K562 (cell line): ENCODE results near the gene PRR7. TPM values are rescaled to one million over a fixed set of nuclear protein-coding genes. Genes with fewer than 3 reads are reported as not detected.

ENCODE experiments used
- ATAC-seq: fragments of 200-7000 bp; cut with Tn5 transposase; 3 replicates; pipeline ENCODE4 v1.9.1; 2020; ENCODE audit warnings: moderate library complexity
- BruUV-seq: library from RNA; stranded (reverse); fragments of 400-500 nt; replicated peaks from 2 replicates; lab custom pipeline; 2021; lab: Mats Ljungman, UMichigan
- CTCF ChIA-PET: fragments of 300-600 bp; formaldehyde crosslinking; extraction: SDS; loops from one replicate; lab custom pipeline; 2021; ENCODE audit warnings: low intra/inter-chr PET ratio; lab: Yijun Ruan, JAX
- POLR2A ChIA-PET: fragments of 300-600, 350-650 bp; sonication (Branson Sonifier 250); formaldehyde crosslinking; extraction: SDS; loops from one replicate; lab custom pipeline; 2021; ENCODE audit warnings: antibody characterized with exemption, inconsistent platforms; lab: Yijun Ruan, JAX
- DNase-seq, 4 experiments: peaks; one replicate each; pipeline versions ENCODE4 v3.0.0 to v3.0.0-alpha.2; 2011 to 2018; ENCODE audit warnings: low spot score in 3 of 4, mixed read lengths in 3 of 4; ENCODE audit errors: extremely low read depth in 1 of 4
- FAIRE-seq: peaks from 2 replicates; lab custom pipeline; 2011; peaks lifted over from hg19 to GRCh38; lab: Jason Lieb, UNC
- H2AFZ ChIP-seq: 2 replicates; pipeline ENCODE4 v1.6.0; 2011; ENCODE audit warnings: low read depth, low read length, control low read depth, inconsistent platforms
- H3K27ac ChIP-seq: fragments of 200-600 bp; 3 replicates; pipeline ENCODE4 v1.8.0; 2011; ENCODE audit warnings: low read depth, mild to moderate bottlenecking, control low read depth, inconsistent platforms, low read length, moderate library complexity, mixed read lengths; ENCODE audit errors: extremely low read depth
- H3K27me3 ChIP-seq, 2 experiments: fragments of 300-600 bp in 1 of 2; 2 replicates in 1 of 2; 3 replicates in 1 of 2; pipeline versions ENCODE4 v1.6.0 to v1.8.0; 2011; ENCODE audit warnings: inconsistent platforms in 2 of 2, low read length in 2 of 2, mild to moderate bottlenecking in 1 of 2, mixed read lengths in 1 of 2, moderate library complexity in 1 of 2; ENCODE audit not compliant: control insufficient read depth in 2 of 2, insufficient read depth in 2 of 2
- H3K36me3 ChIP-seq: fragments of 300-600 bp; 3 replicates; pipeline ENCODE4 v1.8.0; 2011; ENCODE audit warnings: mild to moderate bottlenecking, low read length, inconsistent platforms; ENCODE audit not compliant: control insufficient read depth, insufficient read depth
- H3K4me1 ChIP-seq, 2 experiments: fragments of 200-600 bp in 1 of 2; replicated peaks in 1 of 2; 2 replicates in 1 of 2; 3 replicates in 1 of 2; pipeline versions ENCODE4 v1.5.1 to v1.8.0; 2011; ENCODE audit warnings: inconsistent platforms in 2 of 2, low read length in 2 of 2, mild to moderate bottlenecking in 1 of 2, mixed read lengths in 1 of 2, moderate library complexity in 1 of 2; ENCODE audit not compliant: control insufficient read depth in 2 of 2, insufficient read depth in 2 of 2
- H3K4me2 ChIP-seq: 2 replicates; pipeline ENCODE4 v1.6.1; 2011; ENCODE audit warnings: low read length, control low read depth, inconsistent platforms, mixed read lengths; ENCODE audit not compliant: insufficient read depth
- H3K4me3 ChIP-seq: fragments of 200-600 bp; sonication (generic), shearing (Covaris generic); 2 replicates; pipeline ENCODE4 v1.5.1; 2016; ENCODE audit warnings: control low read depth, inconsistent platforms
- H3K79me2 ChIP-seq: fragments of 200-600 bp; 3 replicates; pipeline ENCODE4 v1.8.0; 2011; ENCODE audit warnings: low read length, inconsistent platforms; ENCODE audit not compliant: control insufficient read depth, insufficient read depth
- H3K9ac ChIP-seq, 2 experiments: 2 replicates each; pipeline versions ENCODE4 v1.6.0 to v1.6.1; 2011; ENCODE audit warnings: low read depth in 2 of 2, low read length in 2 of 2, control low read depth in 1 of 2, inconsistent platforms in 1 of 2, mild to moderate bottlenecking in 1 of 2, mixed read lengths in 1 of 2; ENCODE audit not compliant: insufficient read depth in 1 of 2
- H3K9me1 ChIP-seq: one replicate; pipeline ENCODE4 v1.6.0; 2011; ENCODE audit warnings: inconsistent platforms, mild to moderate bottlenecking, low read length, moderate library complexity; ENCODE audit not compliant: control insufficient read depth, insufficient read depth
- H3K9me3 ChIP-seq: replicated peaks from 2 replicates; pipeline ENCODE4 v1.5.1; 2011; ENCODE audit warnings: low read depth, low read length, inconsistent platforms; ENCODE audit not compliant: control insufficient read depth, insufficient read depth
- H4K20me1 ChIP-seq: replicated peaks from 2 replicates; pipeline ENCODE4 v1.6.1; 2011; ENCODE audit warnings: low read length, inconsistent platforms, mixed read lengths; ENCODE audit not compliant: control insufficient read depth, insufficient read depth
- BACH1 ChIP-seq: fragments of 200-800 bp; sonication (Bioruptor generic); IDR thresholded peaks from 2 replicates; pipeline ENCODE4 v1.6.1; 2016; ENCODE audit warnings: missing genetic modification characterization, missing compliant biosample characterization
- ELF4 ChIP-seq: fragments of 450-650 bp; formaldehyde crosslinking; IDR thresholded peaks from 2 replicates; pipeline ENCODE4 v1.4.0; 2022; ENCODE audit warnings: missing genetic modification characterization
- EP400 ChIP-seq: fragments of 450-650 bp; IDR thresholded peaks from 2 replicates; pipeline ENCODE4 v1.6.1; 2017; ENCODE audit warnings: antibody characterized with exemption, mild to moderate bottlenecking, moderate library complexity
- GATAD2A ChIP-seq: fragments of 450-650 bp; IDR thresholded peaks from 2 replicates; pipeline ENCODE4 v1.6.1; 2017
- HNRNPLL ChIP-seq: fragments of 200-400 bp; formaldehyde crosslinking; IDR thresholded peaks from 2 replicates; pipeline ENCODE4 v1.6.1; 2017; ENCODE audit warnings: low read length, low read depth, mild to moderate bottlenecking; ENCODE audit not compliant: poor library complexity, severe bottlenecking
- JUND ChIP-seq, 2 experiments: IDR thresholded peaks; 2 replicates in 1 of 2; 3 replicates in 1 of 2; pipeline ENCODE4 v1.6.1; 2011; ENCODE audit warnings: borderline replicate concordance in 2 of 2, low read depth in 2 of 2, low read length in 2 of 2, improper control_type of control experiment in 1 of 2, missing biosample characterization in 1 of 2, missing genetic modification characterization in 1 of 2, missing genetic modification reagents in 1 of 2
- MAZ ChIP-seq, 2 experiments: fragments of 450-650 bp in 1 of 2; sonication (generic) in 1 of 2; formaldehyde crosslinking; IDR thresholded peaks in 1 of 2; conservative IDR thresholded peaks in 1 of 2; 2 replicates each; pipeline versions ENCODE4 v1.4.0 to v1.5.0; 2020; ENCODE audit warnings: mild to moderate bottlenecking in 1 of 2, missing genetic modification reagents in 1 of 2
- SMARCA4 ChIP-seq: fragments of 450-650 bp; IDR thresholded peaks from 2 replicates; pipeline ENCODE4 v1.6.1; 2016
- SMC3 ChIP-seq: conservative IDR thresholded peaks from 2 replicates; pipeline ENCODE4 v1.6.1; 2011; ENCODE audit warnings: low read depth, low read length, improper control_type of control experiment; ENCODE audit not compliant: insufficient read depth
- SP1 ChIP-seq: sonication (generic); formaldehyde crosslinking; IDR thresholded peaks from 2 replicates; pipeline ENCODE4 v1.8.1; 2022; ENCODE audit warnings: mild to moderate bottlenecking, missing genetic modification reagents
- SRSF1 ChIP-seq: fragments of 200-400 bp; formaldehyde crosslinking; IDR thresholded peaks from 2 replicates; pipeline ENCODE4 v1.6.1; 2017; ENCODE audit warnings: mild to moderate bottlenecking, low read depth, low read length, moderate library complexity
- TCF7 ChIP-seq: sonication (generic); IDR thresholded peaks from 2 replicates; pipeline ENCODE4 v1.6.1; 2016; ENCODE audit warnings: antibody characterized with exemption, borderline replicate concordance
- XRCC5 ChIP-seq: fragments of 200-400 bp; formaldehyde crosslinking; IDR thresholded peaks from 2 replicates; pipeline ENCODE4 v1.6.1; 2017; ENCODE audit warnings: low read depth, mild to moderate bottlenecking, low read length
- ZNF507 ChIP-seq: conservative IDR thresholded peaks from 2 replicates; pipeline ENCODE4 v1.6.1; 2017; ENCODE audit warnings: missing genetic modification characterization, missing compliant biosample characterization
- ZNF766 ChIP-seq: fragments of 200-800 bp; sonication (Bioruptor generic); conservative IDR thresholded peaks from 2 replicates; pipeline ENCODE4 v1.6.1; 2016; ENCODE audit warnings: missing genetic modification characterization, missing compliant biosample characterization
- WGBS: fragments of 100-300 bp; shearing (Covaris generic); methylation state at CpG from one replicate; pipeline ENCODE4 v1.1.6; 2016; ENCODE audit warnings: low coverage, mixed read lengths; ENCODE audit not compliant: insufficient coverage; ENCODE audit errors: missing lambda C conversion rate; 5-methylcytosine and 5-hydroxymethylcytosine counted together
- in situ Hi-C: fragments of 300-500 bp; cut with MboI; formaldehyde crosslinking; loops from 4 replicates; pipeline ENCODE4 v1.15.0; 2018; ENCODE audit warnings: inconsistent platforms, mixed read lengths
- intact Hi-C: fragments of 100-400 bp; cut with micrococcal nuclease; formaldehyde crosslinking; loops from 2 replicates; pipeline ENCODE4 v1.14.2; 2022
- polyA plus RNA-seq, 8 experiments: library from polyadenylated mRNA; depleted of rRNA in 4 of 8; stranded (reverse) in 5 of 8; unstranded in 3 of 8; fragments of >200 nt; fragmentation: Nextera tagmentation in 2 of 8; fragmentation: Illumina TruSeq in 1 of 8; extraction: Ambion mirVana in 2 of 8; extraction: Trizol in 1 of 8; gene quantifications; 2 replicates each; pipeline versions ENCODE4 v1.2.1 to v1.2.3, GENCODE V29; 2011 to 2014; ENCODE audit warnings: inconsistent platforms in 1 of 8, missing spikeins in 1 of 8
- total RNA-seq, 7 experiments: library from RNA; depleted of rRNA in 6 of 7; stranded (reverse); fragments of >200 nt in 6 of 7; fragmentation: Illumina TruSeq in 2 of 7; extraction: Trizol in 2 of 7; gene quantifications; 2 replicates each; pipeline versions ENCODE4 v1.2.1 to v1.2.3, GENCODE V29; 2011 to 2021; ENCODE audit warnings: low replicate concordance in 1 of 7
- TF ChIP-seq, protein P1 (sequence below): fragments of 450-650 bp; conservative IDR thresholded peaks from 2 replicates; pipeline ENCODE4 v1.6.1; 2016; ENCODE audit warnings: missing genetic modification characterization, low read depth, mild to moderate bottlenecking, control low read depth, missing compliant biosample characterization
- TF ChIP-seq, protein P2 (sequence below): fragments of 450-650 bp; IDR thresholded peaks from 2 replicates; pipeline ENCODE4 v1.6.1; 2016; ENCODE audit warnings: antibody characterized with exemption

The PRR7 gene
- total and polyA plus RNA-seq, 9 of the 15 experiments (the other 6 are each of a cell fraction or from before 2014, with no cell fraction given) = 0.80 to 11.3 (median 10.4) TPM; not detected in 4

DNA sequence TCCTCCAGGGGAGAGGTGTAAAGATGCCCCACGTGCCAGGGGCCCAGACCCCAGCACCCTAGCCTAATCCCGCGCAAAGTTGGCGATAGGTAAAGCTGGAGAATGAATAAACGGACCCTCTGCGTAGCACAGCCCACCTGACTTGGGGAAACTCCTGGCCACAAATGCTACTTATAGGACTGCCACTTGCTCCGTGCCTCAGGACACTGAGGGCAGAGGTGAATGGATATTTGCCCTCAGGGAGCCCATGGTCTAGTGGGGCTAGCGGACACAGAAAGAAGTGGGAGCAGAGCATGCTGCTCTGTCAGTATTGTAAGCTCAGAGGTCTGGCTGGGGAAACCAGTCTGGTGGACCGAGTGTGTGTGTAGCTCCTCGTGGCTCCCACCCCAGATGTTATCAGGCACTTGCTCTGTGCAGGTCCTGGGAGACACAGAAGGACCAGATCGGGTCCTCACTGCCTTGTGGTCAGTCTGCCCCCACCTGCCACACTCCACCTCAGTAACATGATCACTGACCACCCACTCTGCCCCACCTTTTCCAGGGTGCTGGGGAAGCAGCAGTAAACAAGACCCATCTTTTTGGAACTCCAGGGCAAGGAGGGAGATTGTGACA is 19.3 kb upstream of the PRR7 start (continued):
- TF ChIP-seq, protein P1, sequence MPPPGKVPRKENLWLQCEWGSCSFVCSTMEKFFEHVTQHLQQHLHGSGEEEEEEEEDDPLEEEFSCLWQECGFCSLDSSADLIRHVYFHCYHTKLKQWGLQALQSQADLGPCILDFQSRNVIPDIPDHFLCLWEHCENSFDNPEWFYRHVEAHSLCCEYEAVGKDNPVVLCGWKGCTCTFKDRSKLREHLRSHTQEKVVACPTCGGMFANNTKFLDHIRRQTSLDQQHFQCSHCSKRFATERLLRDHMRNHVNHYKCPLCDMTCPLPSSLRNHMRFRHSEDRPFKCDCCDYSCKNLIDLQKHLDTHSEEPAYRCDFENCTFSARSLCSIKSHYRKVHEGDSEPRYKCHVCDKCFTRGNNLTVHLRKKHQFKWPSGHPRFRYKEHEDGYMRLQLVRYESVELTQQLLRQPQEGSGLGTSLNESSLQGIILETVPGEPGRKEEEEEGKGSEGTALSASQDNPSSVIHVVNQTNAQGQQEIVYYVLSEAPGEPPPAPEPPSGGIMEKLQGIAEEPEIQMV (tag) = no peak
- TF ChIP-seq ELF4 (CRISPR knock-in tag) (no peak), SMC3 (no peak), ZNF507 (tag) (no peak), XRCC5 (no peak), SRSF1 (no peak), SMARCA4 (no peak), SP1 (CRISPR knock-in tag) (no peak; the same call in 1 of the 2 replicates)

DNA sequence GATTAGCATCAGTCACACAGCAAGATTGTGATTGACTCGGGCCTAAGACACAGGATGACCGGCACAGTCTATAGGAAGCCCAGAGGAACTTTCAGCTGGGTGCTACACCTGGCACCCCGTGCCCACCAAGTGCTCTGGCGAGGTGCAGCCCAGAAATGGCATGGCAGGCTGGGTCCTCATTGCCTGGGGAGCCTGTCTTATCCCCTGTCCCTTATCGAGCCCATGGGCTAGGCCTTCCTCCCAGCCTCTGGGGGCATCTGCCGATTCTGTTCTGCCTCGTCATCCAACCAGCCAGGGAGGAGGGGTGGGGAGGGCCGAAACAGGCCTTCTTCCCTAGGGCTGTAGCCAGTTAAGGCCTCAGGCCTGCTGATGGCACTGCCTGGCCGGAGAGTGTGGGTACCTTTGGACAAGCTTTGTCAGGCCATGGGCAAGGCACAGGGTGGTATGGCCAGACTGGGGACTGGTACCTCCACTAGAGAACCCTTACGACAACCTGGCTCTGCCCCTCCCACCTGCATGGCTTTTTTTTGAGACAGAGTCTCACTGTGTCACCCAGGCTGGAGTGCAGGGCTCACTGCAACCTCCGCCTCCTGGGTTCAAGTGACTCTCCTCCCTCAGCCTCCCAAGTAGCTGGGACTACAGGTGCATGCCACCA is 18.6 kb upstream of the PRR7 start:
- H3K27ac ChIP-seq = peak overlapping the region; percentile 98
- BruUV-seq = no TSS peak
- in situ Hi-C loops (no loop called here), intact Hi-C loops (loop anchor here (2.0 kb wide), 1 partner anchor 27 kb away; no protein-coding TSS in a partner anchor)
- peaks cover 30 to 73% of the 10 kb centered on the region in 2 experiments for H3K4me1 ChIP-seq
- peak overlapping the region; percentile 98 for H3K4me2 ChIP-seq
- H3K79me2 ChIP-seq = peaks cover 50% of the 10 kb centered on the region
- FAIRE-seq (peak; percentile 97), DNase-seq (peak; percentile 59 to 89 (median 73)), ATAC-seq (peak; percentile 70)
- H3K9me1 ChIP-seq = no peaks in the 10 kb centered on the region
- no peaks in the 10 kb centered on the region for H3K27me3 ChIP-seq
- no peaks in the 10 kb centered on the region for H3K9me3 ChIP-seq
- WGBS = 10% methylated on average over 10 of the region's 11 CpGs
- H4K20me1 ChIP-seq = peaks cover 22% of the 10 kb centered on the region; the same call in 1 of the 2 replicates
- H2AFZ ChIP-seq = no peak overlapping the region
- peaks cover 58% of the 10 kb centered on the region; the same call in 2 of the 3 replicates for H3K36me3 ChIP-seq
- peak overlapping the region; percentile 91 for H3K4me3 ChIP-seq
- H3K9ac ChIP-seq = peak overlapping the region; percentile 96 to 97
- ChIA-PET CTCF (no interaction called here), POLR2A (interaction anchor here (0.9 to 10.8 kb wide), 15 partner anchors 9 to 139 kb away, joined by 3 to 210 read pairs (median 4); partner anchors contain the start of gene PRR7)
- 0 out of 2 replicates have a peak, but pooled peaks have one; percentile 38 for TF ChIP-seq GATAD2A
- 0 out of 2 replicates have a peak, but pooled peaks have one; percentile 63 for TF ChIP-seq ZNF766 (CRISPR knock-in tag)
- TF ChIP-seq MAZ (CRISPR knock-in tag; conservative IDR thresholded peaks at IDR 0.05 in 1 of 2, IDR thresholded peaks at IDR 0.05 in 1 of 2) = peak in 1 of 2 experiments; percentile 51; a peak in 1 of 4 replicates
- TF ChIP-seq EP400 = peak; percentile 59; the same call in 1 of the 2 replicates
- TF ChIP-seq TCF7 = no peak
- TF ChIP-seq HNRNPLL = no peak
- TF ChIP-seq, protein P2, sequence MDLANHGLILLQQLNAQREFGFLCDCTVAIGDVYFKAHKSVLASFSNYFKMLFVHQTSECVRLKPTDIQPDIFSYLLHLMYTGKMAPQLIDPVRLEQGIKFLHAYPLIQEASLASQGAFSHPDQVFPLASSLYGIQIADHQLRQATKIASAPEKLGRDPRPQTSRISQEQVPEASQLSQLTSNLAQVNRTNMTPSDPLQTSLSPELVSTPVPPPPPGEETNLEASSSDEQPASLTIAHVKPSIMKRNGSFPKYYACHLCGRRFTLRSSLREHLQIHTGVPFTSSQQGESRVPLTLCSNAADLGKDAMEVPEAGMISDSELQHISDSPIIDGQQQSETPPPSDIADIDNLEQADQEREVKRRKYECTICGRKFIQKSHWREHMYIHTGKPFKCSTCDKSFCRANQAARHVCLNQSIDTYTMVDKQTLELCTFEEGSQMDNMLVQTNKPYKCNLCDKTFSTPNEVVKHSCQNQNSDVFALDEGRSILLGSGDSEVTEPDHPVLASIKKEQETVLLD = peak; percentile 54; the same call in 1 of the 2 replicates
- 0 out of 2 replicates have a peak, but pooled peaks have one; percentile 30 for TF ChIP-seq BACH1 (tag)
- peak; percentile 57 for TF ChIP-seq JUND (IDR thresholded peaks at IDR 0.05; ENCODE audit: borderline replicate concordance, low read depth, low read length)
- TF ChIP-seq JUND (tag; IDR thresholded peaks at IDR 0.05; ENCODE audit: borderline replicate concordance, low read depth, low read length) = peak; percentile 8; the same call in 1 of the 3 replicates
